GM12891 (cell line): Measurements from ENCODE around the gene CLIP3.

ENCODE experiments used
- PAX5 ChIP-seq: IDR thresholded peaks from 2 replicates; pipeline ENCODE4 v1.6.1; 2011; ENCODE audit warnings: low read length, moderate library complexity, mild to moderate bottlenecking; ENCODE audit not compliant: insufficient read depth, severe bottlenecking
- POLR2A ChIP-seq: IDR thresholded peaks from 2 replicates; pipeline ENCODE4 v1.6.1; 2011; ENCODE audit warnings: low read depth, low read length, control low read depth
- POLR2AphosphoS5 ChIP-seq: IDR thresholded peaks from 2 replicates; pipeline ENCODE4 v1.6.1; 2011; ENCODE audit warnings: low read depth, low read length, control low read depth
- SPI1 ChIP-seq: IDR thresholded peaks from 2 replicates; pipeline ENCODE4 v1.6.1; 2011; ENCODE audit warnings: low read depth, low read length, control low read depth
- TAF1 ChIP-seq: IDR thresholded peaks from 2 replicates; pipeline ENCODE4 v1.6.1; 2011; ENCODE audit warnings: low read depth, low read length, control low read depth

DNA sequence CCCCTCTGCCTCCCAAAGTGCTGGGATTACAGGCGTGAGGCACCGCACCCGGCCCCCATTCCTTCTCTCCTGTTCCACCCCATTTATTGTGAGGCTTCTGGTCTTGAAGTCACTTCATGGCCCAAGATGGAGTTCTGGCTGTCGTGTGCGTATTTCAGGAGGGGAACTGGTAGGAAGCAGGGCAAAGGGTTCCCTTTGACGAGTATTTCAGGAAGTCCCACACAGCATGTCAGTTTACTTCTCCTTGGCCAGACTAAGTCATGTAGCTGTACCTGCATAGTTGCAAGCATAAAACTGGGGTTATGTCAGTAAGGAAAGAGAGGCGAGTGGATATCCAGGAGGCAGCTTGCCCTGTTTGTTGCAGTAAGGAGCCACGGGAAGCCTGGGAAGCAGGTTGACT lies 32.2 kb upstream of the CLIP3 start:
- no peak for TF ChIP-seq POLR2A
- TF ChIP-seq SPI1 = no peak
- no peak for TF ChIP-seq TAF1
- no peak for TF ChIP-seq PAX5
- TF ChIP-seq POLR2AphosphoS5 = no peak
